Measurements from ENCODE around the gene IGF2BP3. TPM values are rescaled to one million over a fixed set of nuclear protein-coding genes. Genes with fewer than 3 reads are reported as not detected.
A peak's percentile ranks its signal among the peaks of the same experiment; 100 is the strongest.

IGF2BP3 gene
- total RNA-seq, 2 experiments from 2014 or later: 41.1 to 94.3 TPM

- no peak for DNase-seq (ENCODE audit: low spot score)
- intact Hi-C loops (cut with micrococcal nuclease; ENCODE audit: unreplicated experiment): loop anchor here (10.0 kb wide), 1 partner anchor 462 kb away; the partner anchor contains the start of gene HYCC1
- Histone ChIP-seq H3K4me2 (ENCODE audit: low read length) (peak overlapping the region; percentile 84), H3K36me3 (ENCODE audit: insufficient read depth, low read length) (peaks cover 5% of the 10 kb centered on the region; the same call in 1 of the 2 replicates), H4K20me1 (ENCODE audit: insufficient read depth, low read length) (no peaks in the 10 kb centered on the region), H3K9me2 (ENCODE audit: insufficient read depth, low read length) (no peaks in the 10 kb centered on the region), H3K27ac (ENCODE audit: low read depth, low read length, poor library complexity, severe bottlenecking) (peak overlapping the region; percentile 5), H3K9me3 (ENCODE audit: low read length) (no peaks in the 10 kb centered on the region), H3K4me1 (ENCODE audit: insufficient read depth, low read length, poor library complexity, severe bottlenecking) (peaks cover 28% of the 10 kb centered on the region), H3K79me2 (ENCODE audit: insufficient read depth, low read depth, low read length) (peaks cover 68% of the 10 kb centered on the region), H2AFZ (ENCODE audit: low read length) (no peak overlapping the region), H3K4me3 (ENCODE audit: low read depth, low read length, poor library complexity, severe bottlenecking) (peak overlapping the region; percentile 85)
- BruUV-seq (replicated peaks): no TSS peak
- ChIA-PET CTCF (ENCODE audit: unreplicated experiment) (no interaction called here), POLR2A (interaction anchor here (0.7 to 1.6 kb wide), 3 partner anchors 10 to 23 kb away, joined by 3 to 9 read pairs (median 6); no protein-coding TSS in a partner anchor)
- no peak for TF ChIP-seq EZH2phosphoT487 (IDR thresholded peaks at IDR 0.05; ENCODE audit: borderline replicate concordance, low read depth, low read length)
- no peak for TF ChIP-seq CTCF (conservative IDR thresholded peaks at IDR 0.05; ENCODE audit: low read length)
Measured at GRCh38 chr7:23476286-23477156, 6.2 kb upstream of the IGF2BP3 start.

- DNase-seq (ENCODE audit: low spot score): no peak
- Histone ChIP-seq H3K27ac (ENCODE audit: low read depth, low read length, poor library complexity, severe bottlenecking) (peak overlapping the region; percentile 90), H3K4me2 (ENCODE audit: low read length) (peak overlapping the region; percentile 84), H3K4me1 (ENCODE audit: insufficient read depth, low read length, poor library complexity, severe bottlenecking) (peaks cover 28% of the 10 kb centered on the region), H4K20me1 (ENCODE audit: insufficient read depth, low read length) (no peaks in the 10 kb centered on the region), H3K4me3 (ENCODE audit: low read depth, low read length, poor library complexity, severe bottlenecking) (peak overlapping the region; percentile 85), H3K79me2 (ENCODE audit: insufficient read depth, low read depth, low read length) (peaks cover 70% of the 10 kb centered on the region), H3K36me3 (ENCODE audit: insufficient read depth, low read length) (peaks cover 2% of the 10 kb centered on the region; the same call in 1 of the 2 replicates), H3K9me2 (ENCODE audit: insufficient read depth, low read length) (no peaks in the 10 kb centered on the region), H3K9me3 (ENCODE audit: low read length) (no peaks in the 10 kb centered on the region), H2AFZ (ENCODE audit: low read length) (no peak overlapping the region; the same call in 1 of the 2 replicates)
- TF ChIP-seq EZH2phosphoT487 (IDR thresholded peaks at IDR 0.05; ENCODE audit: borderline replicate concordance, low read depth, low read length) (no peak), CTCF (conservative IDR thresholded peaks at IDR 0.05; ENCODE audit: low read length) (no peak)
- no TSS peak for BruUV-seq (replicated peaks)
- CTCF ChIA-PET (ENCODE audit: unreplicated experiment): no interaction called here
- POLR2A ChIA-PET: interaction anchor here (1.0 to 3.6 kb wide), 3 partner anchors 15 to 113 kb away, joined by 4 to 27 read pairs (median 4); no protein-coding TSS in a partner anchor
- intact Hi-C loops (cut with micrococcal nuclease; ENCODE audit: unreplicated experiment): loop anchor here (2.0 to 10.0 kb wide), 3 partner anchors 15 to 1031 kb away; partner anchors contain the start of gene HYCC1
Measured at GRCh38 chr7:23475576-23475839, 5.2 kb upstream of the IGF2BP3 start.
